ENCODE results near the gene ORAI2. TPM values are rescaled to one million over a fixed set of nuclear protein-coding genes. Genes with fewer than 3 reads are reported as not detected.

Gene ORAI2
- total and polyA plus RNA-seq, 8 donors: 8.8 to 38.2 (median 13.2) TPM

DNA sequence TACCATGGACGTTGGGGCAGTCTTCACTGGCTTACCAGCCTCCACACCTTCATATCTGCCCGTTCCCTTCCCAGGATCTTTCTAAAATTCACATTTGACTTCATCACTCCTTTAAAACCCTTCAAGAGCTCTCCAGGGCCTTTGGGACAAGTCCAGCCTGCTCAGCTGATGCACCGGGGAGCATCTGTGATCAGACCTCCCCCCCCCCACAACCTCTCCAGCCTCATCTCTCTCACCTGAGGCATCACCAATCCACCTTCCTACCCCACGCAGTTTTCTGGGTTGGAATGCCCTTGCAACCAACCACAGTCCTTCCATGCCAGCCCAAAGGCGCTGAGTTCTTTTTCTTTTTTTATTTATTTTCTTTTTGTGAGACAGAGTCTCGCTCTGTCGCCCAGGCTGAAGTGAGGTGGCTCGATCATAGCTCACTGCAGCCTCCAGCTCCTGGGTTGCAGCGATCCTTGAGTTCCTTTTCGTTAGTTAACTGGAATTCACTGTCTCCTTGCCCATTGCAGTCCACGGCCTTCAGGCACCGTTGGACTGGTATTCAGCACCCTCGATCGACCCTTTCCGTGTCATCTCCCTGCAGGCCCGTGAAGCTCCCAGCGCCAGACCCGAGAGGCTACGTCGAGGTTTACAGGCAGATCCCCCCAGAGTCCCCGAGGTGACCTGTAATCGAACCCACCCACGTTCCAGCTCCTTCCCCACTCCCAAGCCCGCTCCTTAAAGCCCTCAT, 30.6 kb downstream of the ORAI2 start:
- Histone ChIP-seq H3K36me3 (peaks cover 0 to 24% of the 10 kb centered on the region in 2 donors), H3K27me3 (no peaks in the 10 kb centered on the region), H3K9me3 (no peaks in the 10 kb centered on the region), H3K27ac (peak overlapping the region in 1 of 2 donors; percentile 82), H3K4me3 (peak overlapping the region; percentile 76 to 96), H3K4me1 (peaks cover 12 to 28% of the 10 kb centered on the region in 2 donors)
- intact Hi-C loops (cut with DNase I): no loop called here
- ATAC-seq (peak; percentile 17), DNase-seq (peak in 1 of 4 donors; percentile 8)
- TF ChIP-seq, protein P1, sequence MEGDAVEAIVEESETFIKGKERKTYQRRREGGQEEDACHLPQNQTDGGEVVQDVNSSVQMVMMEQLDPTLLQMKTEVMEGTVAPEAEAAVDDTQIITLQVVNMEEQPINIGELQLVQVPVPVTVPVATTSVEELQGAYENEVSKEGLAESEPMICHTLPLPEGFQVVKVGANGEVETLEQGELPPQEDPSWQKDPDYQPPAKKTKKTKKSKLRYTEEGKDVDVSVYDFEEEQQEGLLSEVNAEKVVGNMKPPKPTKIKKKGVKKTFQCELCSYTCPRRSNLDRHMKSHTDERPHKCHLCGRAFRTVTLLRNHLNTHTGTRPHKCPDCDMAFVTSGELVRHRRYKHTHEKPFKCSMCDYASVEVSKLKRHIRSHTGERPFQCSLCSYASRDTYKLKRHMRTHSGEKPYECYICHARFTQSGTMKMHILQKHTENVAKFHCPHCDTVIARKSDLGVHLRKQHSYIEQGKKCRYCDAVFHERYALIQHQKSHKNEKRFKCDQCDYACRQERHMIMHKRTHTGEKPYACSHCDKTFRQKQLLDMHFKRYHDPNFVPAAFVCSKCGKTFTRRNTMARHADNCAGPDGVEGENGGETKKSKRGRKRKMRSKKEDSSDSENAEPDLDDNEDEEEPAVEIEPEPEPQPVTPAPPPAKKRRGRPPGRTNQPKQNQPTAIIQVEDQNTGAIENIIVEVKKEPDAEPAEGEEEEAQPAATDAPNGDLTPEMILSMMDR (IDR thresholded peaks at IDR 0.05): no peak

DNA sequence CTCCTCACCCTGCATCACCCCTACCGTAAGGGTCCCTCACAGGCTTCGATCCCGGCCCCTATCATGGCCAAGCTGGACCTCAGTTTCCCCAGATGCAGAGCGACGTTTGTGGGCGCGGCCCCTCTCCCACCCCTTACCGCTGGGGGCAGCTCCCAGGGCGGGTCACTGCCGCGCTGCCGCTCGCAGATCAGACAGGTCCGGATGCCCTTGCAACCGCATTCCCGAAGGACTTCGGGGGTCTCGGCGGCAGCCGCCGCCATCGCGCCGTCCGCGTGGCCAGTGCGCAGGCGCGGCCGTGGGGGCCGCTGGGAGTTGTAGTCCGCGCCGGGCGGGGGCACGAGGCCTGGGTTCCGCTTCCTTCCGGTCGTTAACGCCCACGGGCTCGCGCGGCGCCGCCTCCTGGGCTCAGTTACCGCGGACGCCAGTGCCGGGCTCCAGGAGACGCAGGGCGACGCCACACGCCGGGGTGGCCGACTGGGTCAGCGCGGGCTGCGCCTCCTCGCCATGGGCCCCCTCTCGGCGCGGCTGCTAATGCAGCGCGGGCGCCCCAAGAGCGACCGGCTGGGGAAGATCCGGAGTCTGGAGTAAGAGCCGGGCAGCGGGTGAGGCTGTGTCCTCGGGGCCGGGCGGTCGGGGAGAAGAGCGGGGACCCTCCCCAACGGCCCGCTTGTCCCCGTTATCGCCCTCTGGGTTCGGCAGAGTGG, 31.4 kb downstream of the ORAI2 start, which contains the start of the genes ALKBH4 and LRWD1:
TSS of gene ALKBH4 (minus strand) at position 287 of the 704 bp plus-strand sequence. CDS start at position 260, 27 bp downstream.
TSS of gene LRWD1 (plus strand) at position 408 of the 704 bp plus-strand sequence. CDS start at position 505, 97 bp downstream.
- TF ChIP-seq, protein P1 (IDR thresholded peaks at IDR 0.05): peak in 1 of 2 donors; percentile 27
- peak within 1 kb of the TSS; percentile 76 to 96 for H3K4me3 ChIP-seq
- H3K9me3 ChIP-seq: no peaks in the 10 kb centered on the region
- H3K36me3 ChIP-seq: peaks cover 0 to 24% of the 10 kb centered on the region in 2 donors
- no peaks in the 10 kb centered on the region for H3K27me3 ChIP-seq
- H3K4me1 ChIP-seq: peaks cover 12 to 28% of the 10 kb centered on the region in 2 donors
- ATAC-seq (peak; percentile 98), DNase-seq (peak; percentile 91 to 99 (median 95))
- intact Hi-C loops (cut with DNase I): no loop called here
- H3K27ac ChIP-seq: peak within 1 kb of the TSS in 1 of 2 donors; percentile 82

DNA sequence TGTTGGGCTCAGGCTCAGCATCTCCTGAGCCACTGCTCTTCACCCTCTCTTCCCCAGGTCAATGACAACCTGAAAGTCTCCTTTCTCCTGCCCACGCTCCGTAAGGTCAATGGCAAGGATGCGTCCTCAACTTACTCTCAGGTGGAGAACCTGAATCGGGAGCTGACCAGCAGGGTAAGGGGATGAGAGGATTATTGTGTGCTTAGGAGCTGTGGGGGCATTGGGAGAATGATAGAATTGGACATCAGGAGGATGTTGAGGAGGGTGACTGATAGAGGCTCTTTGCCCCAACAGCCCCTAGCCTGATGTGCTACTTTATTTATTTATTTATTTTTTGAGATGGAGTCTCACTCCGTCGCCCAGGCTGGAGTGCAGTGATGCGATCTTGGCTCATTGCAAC, 32.7 kb downstream of the ORAI2 start:
- intact Hi-C loops (cut with DNase I): no loop called here
- H3K4me3 ChIP-seq: peak overlapping the region in 1 of 2 donors; percentile 76

DNA sequence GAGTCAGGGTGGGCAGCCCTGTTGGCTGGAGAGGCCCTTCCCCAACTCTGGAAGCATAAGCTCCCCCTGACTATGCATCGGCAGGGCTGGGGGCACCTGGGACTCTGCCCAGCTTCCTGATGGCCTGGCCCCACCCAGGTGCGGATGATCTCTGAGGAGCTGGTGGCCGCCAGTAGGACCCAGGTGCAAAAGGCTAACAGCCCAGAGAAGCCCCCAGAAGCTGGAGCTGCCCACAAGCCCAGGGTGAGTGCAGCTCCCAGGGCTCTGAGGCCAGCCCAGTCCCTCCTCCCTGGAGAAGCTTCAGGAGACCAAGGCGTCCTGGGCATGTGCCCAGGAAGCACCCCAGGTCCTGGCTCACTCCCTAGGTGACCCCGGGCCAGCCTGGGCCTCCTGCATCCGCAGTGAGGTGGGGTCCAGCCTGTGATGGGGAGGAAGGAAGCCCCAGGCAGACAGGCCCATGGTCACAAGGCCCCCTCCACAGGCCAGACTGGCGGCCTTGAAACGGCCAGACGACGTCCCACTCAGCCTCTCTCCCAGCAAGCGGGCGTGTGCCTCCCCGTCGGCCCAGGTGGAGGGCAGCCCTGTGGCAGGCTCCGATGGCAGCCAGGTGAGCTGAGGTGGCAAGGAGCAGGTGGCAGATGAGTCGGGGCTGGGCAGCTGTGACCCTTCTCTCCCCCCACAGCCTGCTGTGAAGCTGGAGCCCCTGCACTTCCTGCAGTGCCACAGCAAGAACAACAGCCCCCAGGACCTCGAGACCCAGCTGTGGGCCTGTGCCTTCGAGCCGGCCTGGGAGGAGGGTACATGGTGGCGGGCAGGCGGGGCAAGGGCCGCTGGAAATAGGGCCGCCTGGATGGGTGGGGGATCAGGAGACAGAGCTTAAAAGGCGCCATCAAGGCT, 34.5 kb downstream of the ORAI2 start:
- peak in 1 of 4 donors; percentile 78 for DNase-seq
- Histone ChIP-seq H3K9me3 (no peaks in the 10 kb centered on the region), H3K36me3 (peaks cover 0 to 52% of the 10 kb centered on the region in 2 donors), H3K27ac (no peak overlapping the region), H3K4me3 (no peak overlapping the region), H3K27me3 (no peaks in the 10 kb centered on the region), H3K4me1 (peaks cover 12 to 28% of the 10 kb centered on the region in 2 donors)
- TF ChIP-seq, protein P1 (IDR thresholded peaks at IDR 0.05): no peak
- ATAC-seq: no peak
- intact Hi-C loops (cut with DNase I): no loop called here

More for the DNA sequence above, 32.7 kb downstream of the ORAI2 start:
- Histone ChIP-seq H3K9me3 (no peaks in the 10 kb centered on the region), H3K27me3 (no peaks in the 10 kb centered on the region), H3K27ac (no peak overlapping the region), H3K36me3 (peaks cover 0 to 35% of the 10 kb centered on the region in 2 donors), H3K4me1 (peaks cover 12 to 28% of the 10 kb centered on the region in 2 donors)
- no peak for DNase-seq
- TF ChIP-seq, protein P1 (IDR thresholded peaks at IDR 0.05): no peak
- no peak for ATAC-seq
